GM12878 (cell line): Measurements from ENCODE around the gene XG. TPM values are rescaled to one million over a fixed set of nuclear protein-coding genes. Genes with fewer than 3 reads are reported as not detected.

Experiments
- ATAC-seq: fragments of 200-7000 bp; cut with Tn5 transposase; 3 replicates; pipeline ENCODE4 v1.9.1; 2020; ENCODE audit warnings: mild to moderate bottlenecking, moderate library complexity
- BruUV-seq: library from RNA; stranded (reverse); fragments of 400-500 nt; replicated peaks from 2 replicates; lab custom pipeline; 2021; lab: Mats Ljungman, UMichigan
- CTCF ChIA-PET: fragments of 300-600 bp; sonication (Branson Sonifier 250); formaldehyde crosslinking; extraction: SDS; loops from one replicate; lab custom pipeline; 2021; ENCODE audit warnings: inconsistent platforms; lab: Yijun Ruan, JAX
- POLR2A ChIA-PET: fragments of 350-600 bp; formaldehyde crosslinking; extraction: SDS; loops from one replicate; lab custom pipeline; 2021; ENCODE audit warnings: inconsistent platforms; lab: Charles Lee
- RAD21 ChIA-PET: fragments of 300-600 bp; sonication (Branson Sonifier 250); formaldehyde crosslinking; loops from one replicate; lab custom pipeline; 2023; ENCODE audit warnings: antibody characterized with exemption; ENCODE audit not compliant: unreplicated experiment; lab: Charles Lee
- SMC1A ChIA-PET: fragments of 300-600 bp; sonication (Branson Sonifier 250); formaldehyde crosslinking; loops from one replicate; lab custom pipeline; 2023; ENCODE audit not compliant: unreplicated experiment, uncharacterized antibody; lab: Charles Lee
- DNase-seq: peaks from one replicate; pipeline ENCODE4 v3.0.0-alpha.2; 2011; ENCODE audit warnings: low read depth, low spot score
- FAIRE-seq: peaks from 3 replicates; lab custom pipeline; 2011; peaks lifted over from hg19 to GRCh38; lab: Jason Lieb, UNC
- H2AFZ ChIP-seq: 2 replicates; pipeline ENCODE4 v1.6.0; 2011; ENCODE audit warnings: low read depth, low read length, control low read depth; ENCODE audit not compliant: control insufficient read depth
- H3K27ac ChIP-seq: 2 replicates; pipeline ENCODE4 v1.5.1; 2011; ENCODE audit warnings: control low read depth; ENCODE audit not compliant: control insufficient read depth, insufficient read depth
- H3K27me3 ChIP-seq, 2 experiments: replicated peaks in 1 of 2; 2 replicates each; pipeline versions ENCODE4 v1.6.0 to v1.6.1; 2011; ENCODE audit warnings: low read length in 1 of 2; ENCODE audit not compliant: control insufficient read depth in 2 of 2, insufficient read depth in 2 of 2
- H3K36me3 ChIP-seq, 2 experiments: 2 replicates each; pipeline ENCODE4 v1.5.1; 2011; ENCODE audit warnings: low read length in 1 of 2; ENCODE audit not compliant: control insufficient read depth in 2 of 2, insufficient read depth in 2 of 2
- H3K4me1 ChIP-seq: 2 replicates; pipeline ENCODE4 v1.6.1; 2011; ENCODE audit warnings: mild to moderate bottlenecking, low read length, moderate library complexity, mixed read lengths; ENCODE audit not compliant: control insufficient read depth, insufficient read depth
- H3K4me2 ChIP-seq: 2 replicates; pipeline ENCODE4 v1.6.0; 2011; ENCODE audit warnings: control low read depth; ENCODE audit not compliant: control insufficient read depth, insufficient read depth
- H3K4me3 ChIP-seq: fragments of 200-600 bp; sonication (generic); 2 replicates; pipeline ENCODE4 v1.5.1; 2016
- H3K79me2 ChIP-seq: 2 replicates; pipeline ENCODE4 v1.6.0; 2011; ENCODE audit warnings: low read length; ENCODE audit not compliant: control insufficient read depth, insufficient read depth
- H3K9ac ChIP-seq: 2 replicates; pipeline ENCODE4 v1.8.0; 2011; ENCODE audit warnings: low read length, control low read depth, mixed read lengths; ENCODE audit not compliant: control insufficient read depth, insufficient read depth
- H3K9me3 ChIP-seq: replicated peaks from 3 replicates; pipeline ENCODE4 v1.5.1; 2011; ENCODE audit warnings: mild to moderate bottlenecking, low read length; ENCODE audit not compliant: control insufficient read depth, insufficient read depth
- H4K20me1 ChIP-seq: 2 replicates; pipeline ENCODE4 v1.6.0; 2011; ENCODE audit not compliant: control insufficient read depth, insufficient read depth
- CEBPB ChIP-seq, 2 experiments: fragments of 150-350 bp in 1 of 2; IDR thresholded peaks; 2 replicates each; pipeline ENCODE4 v1.6.1; 2012 to 2014; ENCODE audit warnings: low read depth in 2 of 2, low read length in 2 of 2, borderline replicate concordance in 1 of 2, inconsistent platforms in 1 of 2
- FOXM1 ChIP-seq: IDR thresholded peaks from 2 replicates; pipeline ENCODE4 v1.6.1; 2012; ENCODE audit warnings: low read depth, mild to moderate bottlenecking, inconsistent platforms, low read length, moderate library complexity
- HDAC6 ChIP-seq: fragments of 200-600 bp; sonication (generic); IDR thresholded peaks from one replicate; pipeline ENCODE4 v1.8.0; 2017; ENCODE audit warnings: antibody characterized with exemption; ENCODE audit not compliant: unreplicated experiment
- IKZF1 ChIP-seq: fragments of 450-650 bp; conservative IDR thresholded peaks from 2 replicates; pipeline ENCODE4 v1.6.1; 2017; ENCODE audit warnings: antibody characterized with exemption, mild to moderate bottlenecking
- JUND ChIP-seq: IDR thresholded peaks from 2 replicates; pipeline ENCODE4 v1.6.1; 2012; ENCODE audit warnings: low read depth, mild to moderate bottlenecking, low read length, improper control_type of control experiment, moderate library complexity
- KDM1A ChIP-seq: fragments of 200-600 bp; sonication (generic); IDR thresholded peaks from 2 replicates; pipeline ENCODE4 v1.6.1; 2016; ENCODE audit warnings: borderline replicate concordance
- KLF5 ChIP-seq: fragments of 450-650 bp; IDR thresholded peaks from 2 replicates; pipeline ENCODE4 v1.6.1; 2014; ENCODE audit warnings: mild to moderate bottlenecking; ENCODE audit not compliant: partially characterized antibody
- SMAD5 ChIP-seq: IDR thresholded peaks from 2 replicates; pipeline ENCODE4 v1.6.1; 2016; ENCODE audit warnings: antibody characterized with exemption, low read depth
- SP1 ChIP-seq: IDR thresholded peaks from one replicate; pipeline ENCODE4 v1.6.1; 2011; ENCODE audit warnings: low read depth, low read length
- STAT1 ChIP-seq: fragments of 450-650 bp; conservative IDR thresholded peaks from 2 replicates; pipeline ENCODE4 v1.6.1; 2014; ENCODE audit warnings: antibody characterized with exemption, mild to moderate bottlenecking
- ZBED1 ChIP-seq: IDR thresholded peaks from 2 replicates; pipeline ENCODE4 v1.6.1; 2016; ENCODE audit warnings: borderline replicate concordance
- WGBS: methylation state at CpG from one replicate; pipeline ENCODE4 v1.1.6; 2016; ENCODE audit warnings: low lambda C conversion rate; ENCODE audit not compliant: insufficient replicate concordance, insufficient coverage; ENCODE audit errors: missing lambda C conversion rate; 5-methylcytosine and 5-hydroxymethylcytosine counted together
- in situ Hi-C: fragments of 300-500 bp; cut with MboI; formaldehyde crosslinking; loops from 9 replicates; pipeline ENCODE4 v1.14.3; 2018; ENCODE audit warnings: mixed read lengths
- intact Hi-C: fragments of 100-400 bp; cut with micrococcal nuclease; formaldehyde crosslinking; loops from one replicate; pipeline ENCODE4 v1.14.2; 2022; ENCODE audit not compliant: unreplicated experiment
- polyA plus RNA-seq, 11 experiments: library from polyadenylated mRNA; depleted of rRNA in 4 of 11; unstranded in 6 of 11; stranded (reverse) in 5 of 11; fragments of >200 nt; fragmentation: Nextera tagmentation in 4 of 11; fragmentation: Illumina TruSeq in 1 of 11; extraction: Ambion mirVana in 4 of 11; extraction: Trizol in 1 of 11; gene quantifications; 1 replicate in 1 of 11; 2 replicates in 10 of 11; pipeline versions ENCODE4 v1.2.1 to v1.2.3, GENCODE V29; 2011 to 2016; ENCODE audit warnings: inconsistent platforms in 2 of 11, missing spikeins in 2 of 11, low read depth in 1 of 11
- total RNA-seq, 4 experiments: library from RNA; depleted of rRNA in 3 of 4; stranded (reverse); fragments of >200 nt in 3 of 4; fragmentation: Illumina TruSeq in 1 of 4; extraction: Trizol in 1 of 4; gene quantifications; 2 replicates each; pipeline versions ENCODE4 v1.2.1 to v1.2.3, GENCODE V29; 2013 to 2021
- TF ChIP-seq, protein P1 (sequence below): fragments of 450-650 bp; IDR thresholded peaks from 2 replicates; pipeline ENCODE4 v1.6.1; 2016; ENCODE audit warnings: mild to moderate bottlenecking
- TF ChIP-seq, protein P2 (sequence below): IDR thresholded peaks from 2 replicates; pipeline ENCODE4 v1.6.1; 2012; ENCODE audit warnings: mild to moderate bottlenecking, low read depth, low read length

The XG gene
- total and polyA plus RNA-seq, 10 of the 15 experiments (the other 5 are each of a cell fraction or from before 2014, with no cell fraction given): not detected

DNA sequence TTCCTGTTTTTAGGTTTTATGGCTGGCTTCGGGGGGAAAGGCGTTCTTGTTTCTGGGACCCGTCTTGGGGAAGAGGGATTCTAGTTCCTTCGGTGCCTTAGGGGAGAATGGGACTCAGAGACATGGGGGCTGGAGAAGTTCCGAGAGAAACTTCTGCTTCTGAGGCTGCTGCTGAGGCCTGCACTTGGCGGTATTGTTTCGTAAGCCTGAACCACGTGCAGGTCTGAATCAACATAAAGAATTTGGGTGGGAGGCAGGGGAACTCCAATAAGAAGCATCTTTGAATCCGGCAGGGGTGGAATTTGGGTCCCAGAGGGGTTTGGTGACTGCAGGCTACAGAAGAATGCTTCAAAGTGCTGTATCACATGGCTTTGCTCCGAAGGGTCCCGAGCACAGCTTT is 15.1 kb downstream of the XG start:
- H3K27me3 ChIP-seq: no peaks in the 10 kb centered on the region; a peak in 1 of 4 replicates
- 83% methylated on average over 11 of the region's 11 CpGs for WGBS
- H2AFZ ChIP-seq: no peak overlapping the region
- no peaks in the 10 kb centered on the region for H3K79me2 ChIP-seq
- H4K20me1 ChIP-seq: no peaks in the 10 kb centered on the region
- intact Hi-C loops (no loop called here), in situ Hi-C loops (no loop called here)
- RAD21 ChIA-PET: no interaction called here
- no peaks in the 10 kb centered on the region for H3K36me3 ChIP-seq
- no peak for ATAC-seq
- no peaks in the 10 kb centered on the region for H3K4me1 ChIP-seq
- TF ChIP-seq FOXM1 (no peak), KLF5 (no peak), JUND (no peak), ZBED1 (no peak), KDM1A (no peak), CEBPB (IDR thresholded peaks at IDR 0.05; ENCODE audit: borderline replicate concordance in 1 of 2, low read depth in 2 of 2, low read length in 2 of 2) (no peak), SMAD5 (no peak), STAT1 (no peak), IKZF1 (no peak), HDAC6 (no peak), SP1 (no peak)
- TF ChIP-seq, protein P1, sequence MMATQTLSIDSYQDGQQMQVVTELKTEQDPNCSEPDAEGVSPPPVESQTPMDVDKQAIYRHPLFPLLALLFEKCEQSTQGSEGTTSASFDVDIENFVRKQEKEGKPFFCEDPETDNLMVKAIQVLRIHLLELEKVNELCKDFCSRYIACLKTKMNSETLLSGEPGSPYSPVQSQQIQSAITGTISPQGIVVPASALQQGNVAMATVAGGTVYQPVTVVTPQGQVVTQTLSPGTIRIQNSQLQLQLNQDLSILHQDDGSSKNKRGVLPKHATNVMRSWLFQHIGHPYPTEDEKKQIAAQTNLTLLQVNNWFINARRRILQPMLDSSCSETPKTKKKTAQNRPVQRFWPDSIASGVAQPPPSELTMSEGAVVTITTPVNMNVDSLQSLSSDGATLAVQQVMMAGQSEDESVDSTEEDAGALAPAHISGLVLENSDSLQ: no peak
- TF ChIP-seq, protein P2, sequence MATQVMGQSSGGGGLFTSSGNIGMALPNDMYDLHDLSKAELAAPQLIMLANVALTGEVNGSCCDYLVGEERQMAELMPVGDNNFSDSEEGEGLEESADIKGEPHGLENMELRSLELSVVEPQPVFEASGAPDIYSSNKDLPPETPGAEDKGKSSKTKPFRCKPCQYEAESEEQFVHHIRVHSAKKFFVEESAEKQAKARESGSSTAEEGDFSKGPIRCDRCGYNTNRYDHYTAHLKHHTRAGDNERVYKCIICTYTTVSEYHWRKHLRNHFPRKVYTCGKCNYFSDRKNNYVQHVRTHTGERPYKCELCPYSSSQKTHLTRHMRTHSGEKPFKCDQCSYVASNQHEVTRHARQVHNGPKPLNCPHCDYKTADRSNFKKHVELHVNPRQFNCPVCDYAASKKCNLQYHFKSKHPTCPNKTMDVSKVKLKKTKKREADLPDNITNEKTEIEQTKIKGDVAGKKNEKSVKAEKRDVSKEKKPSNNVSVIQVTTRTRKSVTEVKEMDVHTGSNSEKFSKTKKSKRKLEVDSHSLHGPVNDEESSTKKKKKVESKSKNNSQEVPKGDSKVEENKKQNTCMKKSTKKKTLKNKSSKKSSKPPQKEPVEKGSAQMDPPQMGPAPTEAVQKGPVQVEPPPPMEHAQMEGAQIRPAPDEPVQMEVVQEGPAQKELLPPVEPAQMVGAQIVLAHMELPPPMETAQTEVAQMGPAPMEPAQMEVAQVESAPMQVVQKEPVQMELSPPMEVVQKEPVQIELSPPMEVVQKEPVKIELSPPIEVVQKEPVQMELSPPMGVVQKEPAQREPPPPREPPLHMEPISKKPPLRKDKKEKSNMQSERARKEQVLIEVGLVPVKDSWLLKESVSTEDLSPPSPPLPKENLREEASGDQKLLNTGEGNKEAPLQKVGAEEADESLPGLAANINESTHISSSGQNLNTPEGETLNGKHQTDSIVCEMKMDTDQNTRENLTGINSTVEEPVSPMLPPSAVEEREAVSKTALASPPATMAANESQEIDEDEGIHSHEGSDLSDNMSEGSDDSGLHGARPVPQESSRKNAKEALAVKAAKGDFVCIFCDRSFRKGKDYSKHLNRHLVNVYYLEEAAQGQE: no peak
- TF ChIP-seq, all 136 proteins: peak for 0
- Histone ChIP-seq H3K27ac (no peak overlapping the region), H3K4me2 (no peak overlapping the region), H3K9ac (no peak overlapping the region), H3K9me3 (no peaks in the 10 kb centered on the region), H3K4me3 (no peak overlapping the region)
- POLR2A ChIA-PET: no interaction called here
- BruUV-seq: no TSS peak
- CTCF ChIA-PET: no interaction called here
- FAIRE-seq: no peak
- SMC1A ChIA-PET: no interaction called here
- no peak for DNase-seq
